Ishikawa (cell line): ENCODE data around the gene RHOF.

Experiments
- CEBPB ChIP-seq: IDR thresholded peaks from 2 replicates; pipeline ENCODE4 v1.6.1; 2012
- EP300 ChIP-seq: IDR thresholded peaks from 2 replicates; pipeline ENCODE4 v1.6.1; 2012; ENCODE audit warnings: borderline replicate concordance
- NFIC ChIP-seq: IDR thresholded peaks from 2 replicates; pipeline ENCODE4 v1.6.1; 2012
- RAD21 ChIP-seq: IDR thresholded peaks from 2 replicates; pipeline ENCODE4 v1.6.1; 2012; ENCODE audit warnings: low read depth
- TEAD4 ChIP-seq: IDR thresholded peaks from 2 replicates; pipeline ENCODE4 v1.6.1; 2012
- TF ChIP-seq, protein P1 (sequence below): IDR thresholded peaks from 2 replicates; pipeline ENCODE4 v1.6.1; 2012
- TF ChIP-seq, protein P2 (sequence below): IDR thresholded peaks from 2 replicates; pipeline ENCODE4 v1.6.1; 2012

GRCh38 chr12:121774968-121775474, 18.5 kb downstream of the RHOF start:
- TF ChIP-seq, protein P1, sequence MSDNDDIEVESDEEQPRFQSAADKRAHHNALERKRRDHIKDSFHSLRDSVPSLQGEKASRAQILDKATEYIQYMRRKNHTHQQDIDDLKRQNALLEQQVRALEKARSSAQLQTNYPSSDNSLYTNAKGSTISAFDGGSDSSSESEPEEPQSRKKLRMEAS: peak; percentile 86
- TF ChIP-seq, protein P2, sequence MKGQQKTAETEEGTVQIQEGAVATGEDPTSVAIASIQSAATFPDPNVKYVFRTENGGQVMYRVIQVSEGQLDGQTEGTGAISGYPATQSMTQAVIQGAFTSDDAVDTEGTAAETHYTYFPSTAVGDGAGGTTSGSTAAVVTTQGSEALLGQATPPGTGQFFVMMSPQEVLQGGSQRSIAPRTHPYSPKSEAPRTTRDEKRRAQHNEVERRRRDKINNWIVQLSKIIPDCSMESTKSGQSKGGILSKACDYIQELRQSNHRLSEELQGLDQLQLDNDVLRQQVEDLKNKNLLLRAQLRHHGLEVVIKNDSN: no peak
- TF ChIP-seq RAD21: no peak
- TF ChIP-seq CEBPB: no peak
- TF ChIP-seq EP300: peak; percentile 52; the same call in 1 of the 2 replicates
- TF ChIP-seq TEAD4: peak; percentile 99
- TF ChIP-seq NFIC: peak; percentile 61; the same call in 1 of the 2 replicates
